SK-N-SH (cell line): Measurements from ENCODE around the gene TRNP1. TPM values are rescaled to one million over a fixed set of nuclear protein-coding genes. Genes with fewer than 3 reads are reported as not detected.

Experiments
- CTCF ChIA-PET: fragments of 300-600, 350-600 bp; formaldehyde crosslinking; extraction: SDS; loops from one replicate; lab custom pipeline; 2021; lab: Yijun Ruan, JAX
- POLR2A ChIA-PET: fragments of 350-600 bp; sonication (Branson Sonifier 250); formaldehyde crosslinking; extraction: SDS; loops from one replicate; lab custom pipeline; 2020; ENCODE audit warnings: antibody characterized with exemption, inconsistent platforms; lab: Yijun Ruan, JAX
- DNase-seq: peaks from one replicate; pipeline ENCODE4 v3.0.0; 2012
- H2AFZ ChIP-seq: fragments of 200-600 bp; sonication (generic); 2 replicates; pipeline ENCODE4 v1.8.1; 2016; ENCODE audit warnings: antibody characterized with exemption, mild to moderate bottlenecking, low read depth
- H3F3A ChIP-seq: fragments of 200-600 bp; sonication (generic); replicated peaks from 2 replicates; pipeline ENCODE3; 2016; ENCODE audit warnings: antibody characterized with exemption, mild to moderate bottlenecking; ENCODE audit not compliant: insufficient read depth
- H3K27ac ChIP-seq, 2 experiments: fragments of 200-500 bp in 1 of 2; fragments of 200-600 bp in 1 of 2; sonication (Bioruptor generic) in 1 of 2; sonication (generic), shearing (Covaris generic) in 1 of 2; 2 replicates each; pipeline versions ENCODE4 v1.5.1 to v1.6.1; 2014 to 2016; ENCODE audit warnings: low read depth in 2 of 2, inconsistent platforms in 1 of 2, low read length in 1 of 2, mild to moderate bottlenecking in 1 of 2, mixed read lengths in 1 of 2
- H3K27me3 ChIP-seq: fragments of 200-600 bp; sonication (generic), shearing (Covaris generic); 2 replicates; pipeline ENCODE4 v1.6.1; 2016; ENCODE audit warnings: mixed run types; ENCODE audit not compliant: insufficient read depth
- H3K36me3 ChIP-seq, 2 experiments: fragments of 200-500 bp in 1 of 2; fragments of 200-600 bp in 1 of 2; sonication (Bioruptor generic) in 1 of 2; sonication (generic) in 1 of 2; replicated peaks in 1 of 2; 2 replicates each; pipeline versions ENCODE3 to v1.5.1; 2014 to 2016; ENCODE audit warnings: low read length in 1 of 2, mild to moderate bottlenecking in 1 of 2; ENCODE audit not compliant: insufficient read depth in 2 of 2, control insufficient read depth in 1 of 2
- H3K4me1 ChIP-seq, 2 experiments: fragments of 200-500 bp in 1 of 2; fragments of 200-600 bp in 1 of 2; sonication (Bioruptor generic) in 1 of 2; sonication (generic), shearing (Covaris generic) in 1 of 2; 2 replicates each; pipeline versions ENCODE4 v1.5.1 to v1.6.1; 2014 to 2016; ENCODE audit warnings: low read depth in 1 of 2, low read length in 1 of 2, mixed run types in 1 of 2; ENCODE audit not compliant: insufficient read depth in 2 of 2, control insufficient read depth in 1 of 2
- H3K4me2 ChIP-seq: fragments of 200-600 bp; sonication (generic), shearing (Covaris generic); 2 replicates; pipeline ENCODE4 v1.6.1; 2017; ENCODE audit warnings: mixed run types
- H3K4me3 ChIP-seq, 2 experiments: fragments of 200-500 bp in 1 of 2; fragments of 200-600 bp in 1 of 2; sonication (Bioruptor generic) in 1 of 2; sonication (generic), shearing (Covaris generic) in 1 of 2; 2 replicates each; pipeline versions ENCODE4 v1.5.1 to v1.8.1; 2014 to 2016; ENCODE audit warnings: low read depth in 2 of 2, inconsistent platforms in 1 of 2, low read length in 1 of 2, mild to moderate bottlenecking in 1 of 2, mixed read lengths in 1 of 2, moderate library complexity in 1 of 2
- H3K79me2 ChIP-seq: fragments of 200-600 bp; sonication (generic); 2 replicates; pipeline ENCODE4 v1.8.1; 2017; ENCODE audit warnings: mild to moderate bottlenecking; ENCODE audit not compliant: insufficient read depth
- H3K9ac ChIP-seq: fragments of 200-600 bp; sonication (generic); 2 replicates; pipeline ENCODE4 v1.6.1; 2017; ENCODE audit warnings: mixed run types
- H3K9me2 ChIP-seq: fragments of 200-600 bp; sonication (generic); 2 replicates; pipeline ENCODE4 v1.6.1; 2017; ENCODE audit warnings: mixed run types
- H3K9me3 ChIP-seq: fragments of 200-600 bp; sonication (generic); 2 replicates; pipeline ENCODE4 v1.6.1; 2017; ENCODE audit warnings: mixed run types, mild to moderate bottlenecking, moderate library complexity
- H4K20me1 ChIP-seq: fragments of 200-600 bp; sonication (generic); 2 replicates; pipeline ENCODE4 v1.6.1; 2017; ENCODE audit warnings: mild to moderate bottlenecking, mixed run types; ENCODE audit not compliant: insufficient read depth
- CHD2 ChIP-seq: fragments of 150-350 bp; IDR thresholded peaks from 2 replicates; pipeline ENCODE4 v1.6.1; 2018; ENCODE audit warnings: low read length; ENCODE audit not compliant: partially characterized antibody
- FOSL2 ChIP-seq: IDR thresholded peaks from 2 replicates; pipeline ENCODE4 v1.4.0; 2012; ENCODE audit warnings: low read depth, mild to moderate bottlenecking, moderate library complexity, borderline replicate concordance
- FOXJ3 ChIP-seq: sonication (generic); formaldehyde crosslinking; IDR thresholded peaks from 2 replicates; pipeline ENCODE4 v1.5.1; 2020; ENCODE audit warnings: mild to moderate bottlenecking, missing genetic modification reagents
- FOXM1 ChIP-seq: IDR thresholded peaks from 2 replicates; pipeline ENCODE4 v1.4.0; 2012; ENCODE audit warnings: low read depth, mild to moderate bottlenecking
- GABPA ChIP-seq: IDR thresholded peaks from 2 replicates; pipeline ENCODE4 v1.4.0; 2012; ENCODE audit warnings: low read depth, mild to moderate bottlenecking
- MEF2A ChIP-seq: IDR thresholded peaks from 2 replicates; pipeline ENCODE4 v1.4.0; 2012; ENCODE audit warnings: low read depth, borderline replicate concordance
- NFIC ChIP-seq: IDR thresholded peaks from 2 replicates; pipeline ENCODE4 v1.4.0; 2012; ENCODE audit warnings: borderline replicate concordance
- POLR2AphosphoS5 ChIP-seq: IDR thresholded peaks from 2 replicates; pipeline ENCODE4 v1.6.1; 2012; ENCODE audit warnings: low read depth, low read length
- SIN3A ChIP-seq: IDR thresholded peaks from 2 replicates; pipeline ENCODE4 v1.6.1; 2012; ENCODE audit warnings: low read depth, mild to moderate bottlenecking, low read length, moderate library complexity, borderline replicate concordance
- TAF1 ChIP-seq: IDR thresholded peaks from 2 replicates; pipeline ENCODE4 v1.6.1; 2012; ENCODE audit warnings: low read depth, mild to moderate bottlenecking, low read length, moderate library complexity, borderline replicate concordance
- USF1 ChIP-seq: IDR thresholded peaks from 2 replicates; pipeline ENCODE4 v1.4.0; 2012; ENCODE audit warnings: low read depth, borderline replicate concordance
- YY1 ChIP-seq: IDR thresholded peaks from 2 replicates; pipeline ENCODE4 v1.4.0; 2012; ENCODE audit warnings: low read depth, mild to moderate bottlenecking
- ZBTB33 ChIP-seq: IDR thresholded peaks from 2 replicates; pipeline ENCODE4 v1.4.0; 2012; ENCODE audit warnings: low read depth, borderline replicate concordance
- WGBS: methylation state at CpG from one replicate; pipeline ENCODE4 v1.1.6; 2017; ENCODE audit warnings: low lambda C conversion rate; 5-methylcytosine and 5-hydroxymethylcytosine counted together
- polyA plus RNA-seq, 3 experiments: library from polyadenylated mRNA; depleted of rRNA; stranded (reverse); fragments of >200 nt; gene quantifications; 2 replicates each; pipeline ENCODE4 v1.2.3, GENCODE V29; 2012
- TF ChIP-seq, protein P1 (sequence below): fragments of 150-350 bp; IDR thresholded peaks from 2 replicates; pipeline ENCODE4 v1.6.1; 2017; ENCODE audit warnings: antibody characterized with exemption, low read length, low read depth, borderline replicate concordance
- TF ChIP-seq, protein P2 (sequence below): fragments of 200-600 bp; sonication (generic); IDR thresholded peaks from 2 replicates; pipeline ENCODE4 v1.6.1; 2017; ENCODE audit warnings: antibody characterized with exemption, mild to moderate bottlenecking, moderate library complexity

TRNP1 gene
- polyA plus RNA-seq, 1 of the 3 experiments (the other 2 are of a cell fraction) = 8.8 TPM

- no peak overlapping the region for H3K27ac ChIP-seq
- H3F3A ChIP-seq = no peaks in the 10 kb centered on the region
- H3K36me3 ChIP-seq = no peaks in the 10 kb centered on the region
- no peak for TF ChIP-seq CHD2
- no peak for TF ChIP-seq USF1
- TF ChIP-seq, protein P1, sequence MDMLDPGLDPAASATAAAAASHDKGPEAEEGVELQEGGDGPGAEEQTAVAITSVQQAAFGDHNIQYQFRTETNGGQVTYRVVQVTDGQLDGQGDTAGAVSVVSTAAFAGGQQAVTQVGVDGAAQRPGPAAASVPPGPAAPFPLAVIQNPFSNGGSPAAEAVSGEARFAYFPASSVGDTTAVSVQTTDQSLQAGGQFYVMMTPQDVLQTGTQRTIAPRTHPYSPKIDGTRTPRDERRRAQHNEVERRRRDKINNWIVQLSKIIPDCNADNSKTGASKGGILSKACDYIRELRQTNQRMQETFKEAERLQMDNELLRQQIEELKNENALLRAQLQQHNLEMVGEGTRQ = no peak
- no peak for TF ChIP-seq TAF1
- no peak for TF ChIP-seq FOSL2
- no peak for TF ChIP-seq FOXJ3 (CRISPR knock-in tag)
- TF ChIP-seq FOXM1 = no peak
- TF ChIP-seq MEF2A = no peak
- no peak for TF ChIP-seq NFIC
- TF ChIP-seq POLR2AphosphoS5 = no peak
- TF ChIP-seq, protein P2, sequence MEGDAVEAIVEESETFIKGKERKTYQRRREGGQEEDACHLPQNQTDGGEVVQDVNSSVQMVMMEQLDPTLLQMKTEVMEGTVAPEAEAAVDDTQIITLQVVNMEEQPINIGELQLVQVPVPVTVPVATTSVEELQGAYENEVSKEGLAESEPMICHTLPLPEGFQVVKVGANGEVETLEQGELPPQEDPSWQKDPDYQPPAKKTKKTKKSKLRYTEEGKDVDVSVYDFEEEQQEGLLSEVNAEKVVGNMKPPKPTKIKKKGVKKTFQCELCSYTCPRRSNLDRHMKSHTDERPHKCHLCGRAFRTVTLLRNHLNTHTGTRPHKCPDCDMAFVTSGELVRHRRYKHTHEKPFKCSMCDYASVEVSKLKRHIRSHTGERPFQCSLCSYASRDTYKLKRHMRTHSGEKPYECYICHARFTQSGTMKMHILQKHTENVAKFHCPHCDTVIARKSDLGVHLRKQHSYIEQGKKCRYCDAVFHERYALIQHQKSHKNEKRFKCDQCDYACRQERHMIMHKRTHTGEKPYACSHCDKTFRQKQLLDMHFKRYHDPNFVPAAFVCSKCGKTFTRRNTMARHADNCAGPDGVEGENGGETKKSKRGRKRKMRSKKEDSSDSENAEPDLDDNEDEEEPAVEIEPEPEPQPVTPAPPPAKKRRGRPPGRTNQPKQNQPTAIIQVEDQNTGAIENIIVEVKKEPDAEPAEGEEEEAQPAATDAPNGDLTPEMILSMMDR = no peak
- TF ChIP-seq GABPA = no peak
- no peak for TF ChIP-seq ZBTB33
- no peak for TF ChIP-seq YY1
- no peak for TF ChIP-seq SIN3A
- no peaks in the 10 kb centered on the region for H3K9me2 ChIP-seq
- ChIA-PET POLR2A (no interaction called here), CTCF (interaction anchor here (13.3 to 38.3 kb wide), 2 partner anchors 19 to 67 kb away, joined by 123 to 1084 read pairs; no protein-coding TSS in a partner anchor)
- no peaks in the 10 kb centered on the region for H4K20me1 ChIP-seq
- no peaks in the 10 kb centered on the region for H3K79me2 ChIP-seq
- no peak overlapping the region for H3K9ac ChIP-seq
- 80% methylated on average over 4 of the region's 4 CpGs for WGBS
- no peak overlapping the region for H3K4me3 ChIP-seq
- H2AFZ ChIP-seq = no peak overlapping the region
- no peak overlapping the region for H3K4me2 ChIP-seq
- no peak for DNase-seq
- H3K9me3 ChIP-seq = no peaks in the 10 kb centered on the region
- H3K27me3 ChIP-seq = no peaks in the 10 kb centered on the region
- H3K4me1 ChIP-seq = no peaks in the 10 kb centered on the region
Observed at GRCh38 chr1:27025718-27026117, 32.2 kb downstream of the TRNP1 start.
